ENCODE results near the gene TIAM2. TPM values are rescaled to one million over a fixed set of nuclear protein-coding genes. Genes with fewer than 3 reads are reported as not detected.

The TIAM2 gene
- total RNA-seq, 1 donor from 2014 or later: 2.4 TPM

- no peak for FAIRE-seq
Measured at GRCh38 chr6:155042983-155043382, 47.9 kb downstream of the TIAM2 start.

GRCh38 chr6:155045561-155046404, 50.7 kb downstream of the TIAM2 start:
- TF ChIP-seq, protein P1, sequence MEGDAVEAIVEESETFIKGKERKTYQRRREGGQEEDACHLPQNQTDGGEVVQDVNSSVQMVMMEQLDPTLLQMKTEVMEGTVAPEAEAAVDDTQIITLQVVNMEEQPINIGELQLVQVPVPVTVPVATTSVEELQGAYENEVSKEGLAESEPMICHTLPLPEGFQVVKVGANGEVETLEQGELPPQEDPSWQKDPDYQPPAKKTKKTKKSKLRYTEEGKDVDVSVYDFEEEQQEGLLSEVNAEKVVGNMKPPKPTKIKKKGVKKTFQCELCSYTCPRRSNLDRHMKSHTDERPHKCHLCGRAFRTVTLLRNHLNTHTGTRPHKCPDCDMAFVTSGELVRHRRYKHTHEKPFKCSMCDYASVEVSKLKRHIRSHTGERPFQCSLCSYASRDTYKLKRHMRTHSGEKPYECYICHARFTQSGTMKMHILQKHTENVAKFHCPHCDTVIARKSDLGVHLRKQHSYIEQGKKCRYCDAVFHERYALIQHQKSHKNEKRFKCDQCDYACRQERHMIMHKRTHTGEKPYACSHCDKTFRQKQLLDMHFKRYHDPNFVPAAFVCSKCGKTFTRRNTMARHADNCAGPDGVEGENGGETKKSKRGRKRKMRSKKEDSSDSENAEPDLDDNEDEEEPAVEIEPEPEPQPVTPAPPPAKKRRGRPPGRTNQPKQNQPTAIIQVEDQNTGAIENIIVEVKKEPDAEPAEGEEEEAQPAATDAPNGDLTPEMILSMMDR (IDR thresholded peaks at IDR 0.05; ENCODE audit: insufficient read depth, low read length, severe bottlenecking): no peak
- no peak overlapping the region for H3K4me3 ChIP-seq (ENCODE audit: low read depth, low read length)
- FAIRE-seq: no peak
- H3K27me3 ChIP-seq (ENCODE audit: control insufficient read depth, insufficient read depth, low read length): no peaks in the 10 kb centered on the region
- no peak for DNase-seq (ENCODE audit: low read depth)
- no peaks in the 10 kb centered on the region for H3K36me3 ChIP-seq (ENCODE audit: control insufficient read depth, insufficient read depth, low read length)

More at GRCh38 chr6:155042983-155043382, 47.9 kb downstream of the TIAM2 start:
- no peaks in the 10 kb centered on the region for H3K27me3 ChIP-seq (ENCODE audit: control insufficient read depth, insufficient read depth, low read length)
- no peak overlapping the region for H3K4me3 ChIP-seq (ENCODE audit: low read depth, low read length)
- no peaks in the 10 kb centered on the region for H3K36me3 ChIP-seq (ENCODE audit: control insufficient read depth, insufficient read depth, low read length)
- TF ChIP-seq, protein P1 (IDR thresholded peaks at IDR 0.05; ENCODE audit: insufficient read depth, low read length, severe bottlenecking): no peak
- no peak for DNase-seq (ENCODE audit: low read depth)

DNA sequence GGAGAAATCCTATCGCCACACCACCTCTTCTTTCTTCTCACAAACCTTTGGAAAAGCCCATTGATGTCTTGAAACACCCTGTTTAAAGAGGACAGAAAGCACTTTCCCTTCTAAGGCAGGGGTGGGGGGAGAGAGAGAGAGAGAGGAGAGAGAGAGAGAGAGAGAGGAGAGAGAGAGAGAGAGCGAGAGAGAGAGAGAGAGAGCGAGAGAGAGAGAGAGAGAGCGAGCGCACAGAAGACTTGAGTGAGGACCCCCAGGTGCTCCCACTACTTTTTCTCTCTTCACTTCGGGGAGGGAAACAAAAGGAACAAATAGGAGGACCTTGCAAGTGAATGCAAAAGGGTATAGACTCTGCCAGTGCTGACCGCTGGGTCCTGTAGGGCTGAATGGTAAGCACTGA, 52.4 kb downstream of the TIAM2 start:
- TF ChIP-seq, protein P1 (IDR thresholded peaks at IDR 0.05; ENCODE audit: insufficient read depth, low read length, severe bottlenecking): no peak
- H3K4me3 ChIP-seq (ENCODE audit: low read depth, low read length): no peak overlapping the region

GRCh38 chr6:155050311-155050710, 55.2 kb downstream of the TIAM2 start:
- TF ChIP-seq, protein P1 (IDR thresholded peaks at IDR 0.05; ENCODE audit: insufficient read depth, low read length, severe bottlenecking): no peak
- no peaks in the 10 kb centered on the region for H3K36me3 ChIP-seq (ENCODE audit: control insufficient read depth, insufficient read depth, low read length)
- H3K27me3 ChIP-seq (ENCODE audit: control insufficient read depth, insufficient read depth, low read length): no peaks in the 10 kb centered on the region
- H3K4me3 ChIP-seq (ENCODE audit: low read depth, low read length): no peak overlapping the region
- DNase-seq (ENCODE audit: low read depth) (peak; percentile 18), FAIRE-seq (no peak)

More for the DNA sequence above, 52.4 kb downstream of the TIAM2 start:
- FAIRE-seq (no peak), DNase-seq (ENCODE audit: low read depth) (no peak)
- no peaks in the 10 kb centered on the region for H3K27me3 ChIP-seq (ENCODE audit: control insufficient read depth, insufficient read depth, low read length)
- no peaks in the 10 kb centered on the region for H3K36me3 ChIP-seq (ENCODE audit: control insufficient read depth, insufficient read depth, low read length)

- DNase-seq (ENCODE audit: low read depth) (no peak), FAIRE-seq (no peak)
- TF ChIP-seq, protein P1 (IDR thresholded peaks at IDR 0.05; ENCODE audit: insufficient read depth, low read length, severe bottlenecking): no peak
- no peak overlapping the region for H3K4me3 ChIP-seq (ENCODE audit: low read depth, low read length)
- H3K36me3 ChIP-seq (ENCODE audit: control insufficient read depth, insufficient read depth, low read length): no peaks in the 10 kb centered on the region
- no peaks in the 10 kb centered on the region for H3K27me3 ChIP-seq (ENCODE audit: control insufficient read depth, insufficient read depth, low read length)
Measured at GRCh38 chr6:155054491-155055250, 59.6 kb downstream of the TIAM2 start.
